ENCODE results near the gene TMEM135.
"Not testable (repeated sequence)": the region's sequence is repeated elsewhere in the genome, so short reads cannot be mapped to it uniquely, and the experiment has no call there.

The TMEM135 gene

GRCh38 chr11:87275176-87275575 is 237.4 kb downstream of the TMEM135 start:
- H3K4me3 ChIP-seq (ENCODE audit: low read depth, low read length), result no peak overlapping the region
- no peak for TF ChIP-seq CTCF (IDR thresholded peaks at IDR 0.05; ENCODE audit: low read depth, low read length)

- TF ChIP-seq CTCF (IDR thresholded peaks at IDR 0.05; ENCODE audit: low read depth, low read length), result no peak
These were observed 242.4 kb downstream of the TMEM135 start for GRCh38 chr11:87280143-87280542.

GRCh38 chr11:87281496-87281895 is 243.8 kb downstream of the TMEM135 start:
- TF ChIP-seq CTCF (IDR thresholded peaks at IDR 0.05; ENCODE audit: low read depth, low read length), result no peak
- no peak overlapping the region for H3K4me3 ChIP-seq (ENCODE audit: low read depth, low read length)

More at GRCh38 chr11:87280143-87280542, 242.4 kb downstream of the TMEM135 start:
- H3K4me3 ChIP-seq (ENCODE audit: low read depth, low read length), result no peak overlapping the region

- no peak overlapping the region for H3K4me3 ChIP-seq (ENCODE audit: low read depth, low read length)
- no peak for TF ChIP-seq CTCF (IDR thresholded peaks at IDR 0.05; ENCODE audit: low read depth, low read length)
These were observed 246.6 kb downstream of the TMEM135 start for GRCh38 chr11:87284306-87284705.

GRCh38 chr11:87285674-87286073 is 247.9 kb downstream of the TMEM135 start:
- H3K4me3 ChIP-seq (ENCODE audit: low read depth, low read length), result not testable (repeated sequence)

GRCh38 chr11:87286338-87286737 is 248.6 kb downstream of the TMEM135 start:
- H3K4me3 ChIP-seq (ENCODE audit: low read depth, low read length), result no peak overlapping the region
- no peak for TF ChIP-seq CTCF (IDR thresholded peaks at IDR 0.05; ENCODE audit: low read depth, low read length)

- TF ChIP-seq CTCF (IDR thresholded peaks at IDR 0.05; ENCODE audit: low read depth, low read length), result no peak
- no peak overlapping the region for H3K4me3 ChIP-seq (ENCODE audit: low read depth, low read length)
These were observed 252.7 kb downstream of the TMEM135 start for GRCh38 chr11:87290304-87290922.

- TF ChIP-seq CTCF (IDR thresholded peaks at IDR 0.05; ENCODE audit: low read depth, low read length), result no peak
- no peak overlapping the region for H3K4me3 ChIP-seq (ENCODE audit: low read depth, low read length)
These were observed 254.9 kb downstream of the TMEM135 start for GRCh38 chr11:87292598-87292997.

Measured in WI38 (cell line).